Right lobe of liver (tissue), 6 donors: Measurements from ENCODE around the gene TM6SF1. TPM values are rescaled to one million over a fixed set of nuclear protein-coding genes. Genes with fewer than 3 reads are reported as not detected.
A peak's percentile ranks its signal among the peaks of the same experiment; 100 is the strongest.
"Not testable (repeated sequence)": the region's sequence is repeated elsewhere in the genome, so short reads cannot be mapped to it uniquely, and the experiment has no call there.

Experiments used
- ATAC-seq, 4 donors: fragments of 200-7000 bp; cut with Tn5 transposase; one replicate each; pipeline ENCODE4 v1.9.1; 2020; ENCODE audit warnings: mild to moderate bottlenecking in 4 of 4, moderate library complexity in 4 of 4
- DNase-seq, 3 donors: peaks; one replicate each; pipeline ENCODE4 v3.0.0-alpha.2; 2020
- H3K27ac ChIP-seq, 3 donors: fragments of 200-600 bp; one replicate each; pipeline ENCODE4 v1.8.0; 2022
- H3K27me3 ChIP-seq, 2 donors: fragments of 200-600 bp; one replicate each; pipeline ENCODE4 v1.8.0; 2022
- H3K36me3 ChIP-seq, 4 donors: fragments of 200-600 bp; sonication (generic) in 1 of 4; one replicate each; pipeline versions ENCODE4 v1.5.1 to v1.8.0; 2017 to 2022; ENCODE audit warnings: control low read depth in 1 of 4
- H3K4me1 ChIP-seq, 4 donors: fragments of 200-600 bp; sonication (generic) in 1 of 4; one replicate each; pipeline versions ENCODE4 v1.5.1 to v1.8.0; 2017 to 2022; ENCODE audit warnings: control low read depth in 1 of 4
- H3K4me3 ChIP-seq, 3 donors: fragments of 200-600 bp; one replicate each; pipeline ENCODE4 v1.8.0; 2022
- H3K9me3 ChIP-seq, 4 donors: fragments of 200-600 bp; sonication (generic) in 1 of 4; one replicate each; pipeline versions ENCODE4 v1.5.1 to v1.8.0; 2017 to 2022; ENCODE audit warnings: control low read depth in 1 of 4
- CTCF ChIP-seq, 4 donors: fragments of 200-600 bp in 3 of 4; fragments of 450-650 bp in 1 of 4; IDR thresholded peaks; one replicate each; pipeline versions ENCODE4 v1.5.1 to v1.8.0; 2016 to 2022; ENCODE audit warnings: antibody characterized with exemption in 4 of 4, mild to moderate bottlenecking in 2 of 4
- POLR2A ChIP-seq: fragments of 450-650 bp; IDR thresholded peaks from one replicate; pipeline ENCODE4 v1.6.1; 2017; ENCODE audit warnings: antibody characterized with exemption, mild to moderate bottlenecking
- whole genome bisulfite sequencing: methylation state at CpG from one replicate; pipeline ENCODE4 v1.1.6; 2018; ENCODE audit warnings: low coverage, low lambda C conversion rate; ENCODE audit not compliant: insufficient coverage; ENCODE audit errors: missing lambda C conversion rate; 5-methylcytosine and 5-hydroxymethylcytosine counted together
- intact Hi-C, 2 donors: fragments of 100-400 bp; cut with DNase I; formaldehyde crosslinking; loops; one replicate each; pipeline versions ENCODE4 v1.11.2 to v1.14.1; 2022
- total RNA-seq, 6 experiments: library from RNA; depleted of rRNA in 2 of 6; stranded (reverse); fragments of >200 nt in 2 of 6; fragmentation: NEBNext Ultra II Directional in 3 of 6; extraction: Animal tissue kit (Norgen Biotek cat#: 25700) in 3 of 6; gene quantifications; one replicate each; pipeline versions ENCODE4 v1.1.0 to v1.2.4, GENCODE V29; 2016 to 2023
- donor health status: DM: no; HTN: yes; CAD: no.
- donor health status: DM: no; HTN: no; CAD: no.
- donor health status: DM: no; HTN: no; CAD: no.
- donor health status: DM: no; HTN: yes; CAD: no.
- donor health status: DM: no; HTN: yes; CAD: no.

Gene TM6SF1
- total RNA-seq, 6 experiments from 2014 or later: 0.77 to 1.8 (median 1.1) TPM

GRCh38 chr15:83066734-83067637, 40.5 kb upstream of the TM6SF1 start, which contains the start of gene BTBD1:
Gene BTBD1 (minus strand): TSS chr15:83067252. CDS start chr15:83067151, 101 bp downstream.
- Histone ChIP-seq H3K4me1 (peaks cover 0 to 31% (median 12%) of the 10 kb centered on the region in 4 donors), H3K36me3 (no peaks in the 10 kb centered on the region), H3K27ac (peak within 1 kb of the TSS; percentile 77 to 91 (median 82)), H3K4me3 (peak within 1 kb of the TSS; percentile 78 to 99 (median 93)), H3K9me3 (no peaks in the 10 kb centered on the region), H3K27me3 (no peaks in the 10 kb centered on the region)
- peak; percentile 93 to 95 (median 94) for DNase-seq
- intact Hi-C loops: no loop called here
- 7% methylated on average over 3 of the region's 90 CpGs for WGBS
- peak in 2 of 4 donors; percentile 22 to 34 for TF ChIP-seq CTCF (IDR thresholded peaks at IDR 0.05)
- peak; percentile 96 for TF ChIP-seq POLR2A
- ATAC-seq: peak; percentile 97 to 99 (median 98)

- Histone ChIP-seq H3K27me3 (no peaks in the 10 kb centered on the region), H3K9me3 (no peaks in the 10 kb centered on the region), H3K27ac (peak overlapping the region; percentile 77 to 91 (median 82)), H3K4me3 (peak overlapping the region; percentile 78 to 99 (median 93)), H3K4me1 (peaks cover 0 to 31% (median 12%) of the 10 kb centered on the region in 4 donors), H3K36me3 (no peaks in the 10 kb centered on the region)
- DNase-seq: peak in 1 of 3 donors; percentile 56
- no peak for ATAC-seq
- TF ChIP-seq POLR2A (no peak), CTCF (IDR thresholded peaks at IDR 0.05) (no peak)
- 38% methylated on average over 5 of the region's 12 CpGs for WGBS
- intact Hi-C loops: no loop called here
Observed at GRCh38 chr15:83067638-83067962, 39.8 kb upstream of the TM6SF1 start.

- DNase-seq: no peak
- no peak for ATAC-seq
- WGBS: 86% methylated on average over 6 of the region's 6 CpGs
- Histone ChIP-seq H3K36me3 (no peaks in the 10 kb centered on the region), H3K4me3 (no peak overlapping the region), H3K27me3 (no peaks in the 10 kb centered on the region), H3K4me1 (peaks cover 0 to 31% (median 12%) of the 10 kb centered on the region in 4 donors), H3K27ac (peak overlapping the region; percentile 77 to 91 (median 82)), H3K9me3 (no peaks in the 10 kb centered on the region)
- intact Hi-C loops: no loop called here
- TF ChIP-seq POLR2A (no peak), CTCF (IDR thresholded peaks at IDR 0.05) (no peak)
Observed at GRCh38 chr15:83068054-83068453, 39.4 kb upstream of the TM6SF1 start.

GRCh38 chr15:83069211-83069642, 38.2 kb upstream of the TM6SF1 start:
- H3K36me3 ChIP-seq, H3K27me3 ChIP-seq, H3K4me3 ChIP-seq, H3K27ac ChIP-seq, DNase-seq, H3K9me3 ChIP-seq, ATAC-seq, intact Hi-C loops: not testable (repeated sequence)
- peaks cover 0 to 21% (median 6%) of the 10 kb centered on the region in 4 donors for H3K4me1 ChIP-seq
- 46% methylated on average over 5 of the region's 6 CpGs for WGBS
